ENCODE measurements around the gene ACTR3C.

ACTR3C gene

DNA sequence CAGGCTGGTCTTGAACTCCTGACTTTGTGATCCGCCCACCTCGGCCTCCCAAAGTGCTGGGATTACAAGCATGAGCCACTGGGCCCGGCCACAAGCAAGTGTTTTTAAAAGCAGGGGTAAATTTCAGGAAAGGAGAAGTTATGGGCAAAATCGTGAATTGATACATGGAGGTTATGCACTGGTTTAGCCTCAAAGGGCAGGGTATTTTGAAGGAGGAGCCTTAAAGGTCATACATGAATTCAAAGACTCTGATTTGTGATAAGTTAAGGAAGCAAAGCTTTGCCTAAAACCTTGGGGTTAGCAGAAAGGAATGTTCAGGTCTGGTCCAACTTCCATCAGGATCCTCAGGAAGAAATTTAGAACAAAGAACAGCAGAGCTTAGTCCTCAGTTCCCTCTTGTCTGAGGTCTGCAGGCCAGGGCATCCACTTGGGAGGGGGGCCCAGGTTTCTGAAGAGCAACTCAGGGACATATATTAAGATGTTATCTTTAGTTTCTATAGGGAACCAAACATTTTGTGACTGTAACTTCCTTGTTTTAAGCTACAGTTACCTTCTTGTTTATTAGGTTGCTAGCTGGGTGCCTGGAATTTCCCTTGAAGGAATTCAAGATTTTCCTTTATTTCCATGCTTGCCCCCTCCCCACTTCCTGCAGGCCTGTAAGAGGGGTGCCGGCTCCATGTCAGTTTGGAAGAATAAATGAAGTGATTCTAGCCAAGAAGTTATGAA lies 42.5 kb upstream of the ACTR3C start:
- Histone ChIP-seq H3K36me3 (ENCODE audit: control insufficient read depth, insufficient read depth, low read length, severe bottlenecking) (no peaks in the 10 kb centered on the region), H3K4me1 (ENCODE audit: control insufficient read depth, insufficient read depth, low read length) (peaks cover 17% of the 10 kb centered on the region), H3K9me3 (ENCODE audit: control insufficient read depth, low read length) (no peaks in the 10 kb centered on the region), H3K4me3 (ENCODE audit: low read length) (no peak overlapping the region), H3K9ac (ENCODE audit: low read length) (no peak overlapping the region), H3K27me3 (replicated peaks; ENCODE audit: control insufficient read depth, insufficient read depth, low read length) (no peaks in the 10 kb centered on the region)
- DNase-seq (ENCODE audit: low read depth), result no peak

DNA sequence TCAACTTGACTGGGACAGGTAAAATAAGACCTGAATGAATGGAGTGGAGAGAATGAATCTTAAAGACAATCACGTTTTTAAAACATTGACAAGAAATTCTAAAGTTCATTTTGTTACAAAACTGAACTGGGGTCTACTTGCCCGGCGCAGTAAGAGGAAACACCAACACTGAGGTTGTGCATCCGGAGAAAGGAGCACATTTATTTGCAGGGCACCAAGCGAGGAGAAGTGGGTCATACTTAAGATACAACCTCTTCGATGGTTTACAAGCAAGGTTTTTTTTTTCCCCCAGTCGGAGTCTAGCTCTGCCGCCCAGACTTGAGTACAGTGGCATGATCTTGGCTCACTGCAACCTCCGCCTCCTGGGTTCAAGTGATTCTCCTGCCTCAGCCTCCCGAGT lies 41.8 kb upstream of the ACTR3C start:
- no peak for DNase-seq (ENCODE audit: low read depth)
- no peaks in the 10 kb centered on the region for H3K36me3 ChIP-seq (ENCODE audit: control insufficient read depth, insufficient read depth, low read length, severe bottlenecking)
- peaks cover 10% of the 10 kb centered on the region for H3K4me1 ChIP-seq (ENCODE audit: control insufficient read depth, insufficient read depth, low read length)
- no peaks in the 10 kb centered on the region for H3K9me3 ChIP-seq (ENCODE audit: control insufficient read depth, low read length)
- H3K9ac ChIP-seq (ENCODE audit: low read length), result no peak overlapping the region
- no peaks in the 10 kb centered on the region for H3K27me3 ChIP-seq (replicated peaks; ENCODE audit: control insufficient read depth, insufficient read depth, low read length)
- H3K4me3 ChIP-seq (ENCODE audit: low read length), result no peak overlapping the region

DNA sequence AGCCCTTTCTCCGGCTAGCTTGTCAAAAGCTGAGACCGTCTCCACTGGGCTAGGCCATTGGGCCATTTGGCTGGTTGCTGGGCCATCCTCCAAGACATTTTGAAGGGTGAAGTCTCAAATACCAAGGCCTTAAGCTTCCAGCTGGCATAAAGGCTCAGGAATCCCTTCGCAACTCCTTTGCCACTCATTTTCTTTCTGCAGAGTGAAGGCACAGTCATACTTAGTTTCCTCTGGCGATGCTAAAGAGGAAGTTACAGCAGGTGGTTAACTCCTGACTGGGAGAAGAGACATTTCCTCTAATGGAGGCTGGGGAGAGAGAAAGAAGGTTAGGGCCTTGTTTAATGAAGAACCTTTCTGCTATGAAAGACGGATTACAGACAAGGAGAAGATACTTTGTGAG lies 40.5 kb upstream of the ACTR3C start:
- Histone ChIP-seq H3K9me3 (ENCODE audit: control insufficient read depth, low read length) (no peaks in the 10 kb centered on the region), H3K9ac (ENCODE audit: low read length) (no peak overlapping the region), H3K4me3 (ENCODE audit: low read length) (no peak overlapping the region), H3K36me3 (ENCODE audit: control insufficient read depth, insufficient read depth, low read length, severe bottlenecking) (no peaks in the 10 kb centered on the region), H3K4me1 (ENCODE audit: control insufficient read depth, insufficient read depth, low read length) (no peaks in the 10 kb centered on the region), H3K27me3 (replicated peaks; ENCODE audit: control insufficient read depth, insufficient read depth, low read length) (no peaks in the 10 kb centered on the region)
- DNase-seq (ENCODE audit: low read depth), result no peak

DNA sequence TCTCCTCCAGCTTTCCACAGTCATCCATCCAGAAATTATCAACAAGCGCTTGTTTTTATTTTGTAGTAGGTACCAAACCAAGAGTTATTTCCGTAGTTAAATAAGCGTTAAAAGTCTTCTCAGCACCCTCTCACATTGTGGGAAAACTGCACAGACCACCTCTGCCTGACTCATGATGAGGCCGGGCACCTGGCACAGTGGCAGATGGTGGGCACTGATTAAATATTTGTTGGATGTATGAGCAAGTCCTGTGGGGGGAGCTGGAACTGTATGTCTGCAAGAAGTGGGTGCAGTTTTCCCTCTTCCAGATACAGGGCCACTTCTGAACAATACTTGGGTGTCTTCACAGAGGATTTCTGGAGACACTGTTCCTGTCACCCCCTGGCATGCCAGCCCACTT lies 40.0 kb upstream of the ACTR3C start:
- H3K36me3 ChIP-seq (ENCODE audit: control insufficient read depth, insufficient read depth, low read length, severe bottlenecking), result no peaks in the 10 kb centered on the region
- H3K4me1 ChIP-seq (ENCODE audit: control insufficient read depth, insufficient read depth, low read length), result no peaks in the 10 kb centered on the region
- no peaks in the 10 kb centered on the region for H3K9me3 ChIP-seq (ENCODE audit: control insufficient read depth, low read length)
- DNase-seq (ENCODE audit: low read depth), result no peak
- H3K9ac ChIP-seq (ENCODE audit: low read length), result no peak overlapping the region
- no peak overlapping the region for H3K4me3 ChIP-seq (ENCODE audit: low read length)
- no peaks in the 10 kb centered on the region for H3K27me3 ChIP-seq (replicated peaks; ENCODE audit: control insufficient read depth, insufficient read depth, low read length)

DNA sequence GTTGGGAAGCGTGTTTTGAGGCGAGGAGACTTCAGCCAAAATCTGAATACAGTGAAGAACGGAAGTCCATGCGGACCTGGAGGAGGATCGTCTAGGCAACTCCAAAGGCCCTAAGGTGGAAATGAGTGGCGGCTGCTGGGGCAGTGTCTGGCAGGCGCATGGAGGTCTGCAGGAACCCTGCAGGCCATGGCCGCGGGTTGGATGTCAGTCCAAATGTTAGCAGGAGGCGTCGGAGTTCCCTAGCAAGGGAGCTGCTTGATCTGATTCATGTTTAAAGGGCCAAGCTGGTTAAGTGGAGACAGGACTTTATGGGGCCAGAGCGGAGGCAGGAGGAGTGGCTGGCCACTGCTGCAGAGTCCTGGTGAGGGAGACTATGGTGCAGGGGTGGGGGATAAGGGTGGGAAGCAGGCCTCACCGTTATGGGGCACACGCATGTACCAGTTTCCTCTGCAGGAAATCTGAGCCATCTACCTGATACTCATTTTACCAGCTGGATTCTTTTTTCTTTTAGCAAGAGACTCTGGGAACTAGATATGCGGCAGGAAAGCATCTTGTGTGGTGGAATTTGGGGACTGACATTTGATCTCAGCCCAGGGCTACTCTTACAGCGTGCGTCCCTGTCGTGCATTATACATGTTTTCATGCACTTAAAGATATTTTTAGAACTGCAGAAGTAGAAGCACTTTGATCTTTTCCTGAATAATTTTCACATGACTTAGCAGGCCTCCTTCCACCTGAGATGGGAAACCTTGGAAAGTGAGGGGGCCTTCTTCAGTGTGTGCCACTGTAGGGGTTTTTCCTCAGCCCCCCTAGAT lies 38.7 kb upstream of the ACTR3C start:
- Histone ChIP-seq H3K36me3 (ENCODE audit: control insufficient read depth, insufficient read depth, low read length, severe bottlenecking) (no peaks in the 10 kb centered on the region), H3K9me3 (ENCODE audit: control insufficient read depth, low read length) (no peaks in the 10 kb centered on the region), H3K4me3 (ENCODE audit: low read length) (no peak overlapping the region), H3K27me3 (replicated peaks; ENCODE audit: control insufficient read depth, insufficient read depth, low read length) (no peaks in the 10 kb centered on the region), H3K9ac (ENCODE audit: low read length) (no peak overlapping the region), H3K4me1 (ENCODE audit: control insufficient read depth, insufficient read depth, low read length) (peaks cover 10% of the 10 kb centered on the region)
- DNase-seq (ENCODE audit: low read depth), result no peak

DNA sequence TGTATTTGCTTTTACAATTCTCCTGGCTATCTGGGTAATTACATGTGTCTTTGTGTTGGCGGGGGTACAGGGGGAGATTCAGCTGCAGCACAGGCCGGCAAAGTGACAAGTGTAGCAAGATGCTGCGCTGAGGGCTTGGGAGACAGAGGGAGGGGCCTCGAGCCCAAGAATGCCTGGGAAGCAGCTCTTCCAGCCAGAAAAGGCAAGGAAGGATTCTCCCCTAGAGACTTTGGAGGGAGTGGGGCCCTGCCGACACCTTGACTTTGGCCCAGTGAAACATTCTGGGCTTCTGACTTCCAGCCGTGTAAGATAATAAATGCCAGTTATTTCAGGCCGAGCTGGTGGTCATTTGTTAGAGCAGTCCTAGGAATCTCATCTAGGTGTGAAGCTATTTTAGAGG lies 38.1 kb upstream of the ACTR3C start:
- no peak for DNase-seq (ENCODE audit: low read depth)
- peaks cover 10% of the 10 kb centered on the region for H3K4me1 ChIP-seq (ENCODE audit: control insufficient read depth, insufficient read depth, low read length)

DNA sequence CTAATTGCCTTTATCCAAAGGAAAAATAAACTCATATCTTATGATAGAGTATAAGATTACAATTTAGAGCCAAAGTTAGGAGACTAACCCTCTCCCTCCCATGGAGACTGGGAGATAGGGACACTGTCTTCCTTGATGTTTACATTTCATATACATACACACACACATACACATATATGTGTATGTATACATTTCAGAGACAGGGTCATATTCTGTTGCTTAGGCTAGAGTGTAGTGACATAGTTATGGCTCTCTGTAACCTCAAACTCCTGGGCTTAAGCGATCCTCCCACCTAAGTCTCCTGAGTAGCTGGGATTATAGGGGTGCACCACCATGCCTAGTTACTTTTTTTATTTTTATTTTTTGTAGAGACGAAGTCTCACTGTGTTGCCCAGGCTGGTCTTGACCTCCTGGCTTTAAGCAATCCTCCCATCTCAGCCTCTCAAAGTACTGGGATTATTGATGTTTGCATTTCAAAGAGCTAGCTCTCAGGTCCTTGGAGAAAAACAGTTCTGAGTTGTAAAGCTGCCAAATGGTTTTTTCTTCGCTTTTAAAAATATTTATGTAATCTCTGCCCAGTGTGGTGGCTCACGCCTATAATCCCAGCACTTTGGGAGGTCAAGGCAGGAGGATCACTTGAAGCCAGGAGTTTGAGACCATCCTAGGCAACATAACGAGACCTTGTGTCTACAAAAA lies 37.2 kb upstream of the ACTR3C start:
- no peaks in the 10 kb centered on the region for H3K27me3 ChIP-seq (replicated peaks; ENCODE audit: control insufficient read depth, insufficient read depth, low read length)
- H3K4me1 ChIP-seq (ENCODE audit: control insufficient read depth, insufficient read depth, low read length), result peaks cover 10% of the 10 kb centered on the region
- no peaks in the 10 kb centered on the region for H3K36me3 ChIP-seq (ENCODE audit: control insufficient read depth, insufficient read depth, low read length, severe bottlenecking)
- H3K4me3 ChIP-seq (ENCODE audit: low read length), result no peak overlapping the region
- no peaks in the 10 kb centered on the region for H3K9me3 ChIP-seq (ENCODE audit: control insufficient read depth, low read length)
- DNase-seq (ENCODE audit: low read depth), result no peak
- no peak overlapping the region for H3K9ac ChIP-seq (ENCODE audit: low read length)

More for the DNA sequence above, 38.1 kb upstream of the ACTR3C start:
- H3K27me3 ChIP-seq (replicated peaks; ENCODE audit: control insufficient read depth, insufficient read depth, low read length), result no peaks in the 10 kb centered on the region
- no peak overlapping the region for H3K9ac ChIP-seq (ENCODE audit: low read length)
- no peaks in the 10 kb centered on the region for H3K9me3 ChIP-seq (ENCODE audit: control insufficient read depth, low read length)
- H3K36me3 ChIP-seq (ENCODE audit: control insufficient read depth, insufficient read depth, low read length, severe bottlenecking), result no peaks in the 10 kb centered on the region
- H3K4me3 ChIP-seq (ENCODE audit: low read length), result no peak overlapping the region

DNA sequence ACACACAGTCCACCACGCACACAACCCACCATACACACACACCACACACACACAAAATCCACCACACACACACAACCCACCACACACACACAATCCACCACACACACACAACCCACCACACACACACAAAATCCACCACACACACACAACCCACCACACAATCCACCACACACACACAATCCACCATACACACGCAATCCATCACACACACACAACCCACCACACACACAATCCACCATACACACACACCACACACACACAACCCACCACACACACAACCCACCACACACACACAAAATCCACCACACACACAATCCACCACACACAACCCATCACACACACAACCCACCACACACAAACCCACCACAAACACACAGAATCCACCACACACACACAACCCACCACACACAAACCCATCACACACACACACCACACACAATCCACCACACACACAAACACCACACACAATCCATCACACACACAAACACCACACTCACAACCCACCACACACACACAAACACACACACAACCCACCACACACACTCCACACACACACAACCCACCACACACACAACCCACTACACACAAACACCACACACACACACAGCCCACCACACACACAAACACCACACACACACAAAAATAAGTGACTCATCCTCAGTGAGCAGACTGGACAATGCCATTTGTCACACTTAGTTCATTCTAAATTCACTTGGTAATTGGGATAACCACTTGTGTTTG lies 36.4 kb upstream of the ACTR3C start:
- Histone ChIP-seq H3K27me3 (replicated peaks; ENCODE audit: control insufficient read depth, insufficient read depth, low read length) (no peaks in the 10 kb centered on the region), H3K9me3 (ENCODE audit: control insufficient read depth, low read length) (no peaks in the 10 kb centered on the region), H3K9ac (ENCODE audit: low read length) (no peak overlapping the region), H3K4me1 (ENCODE audit: control insufficient read depth, insufficient read depth, low read length) (peaks cover 10% of the 10 kb centered on the region), H3K36me3 (ENCODE audit: control insufficient read depth, insufficient read depth, low read length, severe bottlenecking) (no peaks in the 10 kb centered on the region), H3K4me3 (ENCODE audit: low read length) (no peak overlapping the region)
- no peak for DNase-seq (ENCODE audit: low read depth)

DNA sequence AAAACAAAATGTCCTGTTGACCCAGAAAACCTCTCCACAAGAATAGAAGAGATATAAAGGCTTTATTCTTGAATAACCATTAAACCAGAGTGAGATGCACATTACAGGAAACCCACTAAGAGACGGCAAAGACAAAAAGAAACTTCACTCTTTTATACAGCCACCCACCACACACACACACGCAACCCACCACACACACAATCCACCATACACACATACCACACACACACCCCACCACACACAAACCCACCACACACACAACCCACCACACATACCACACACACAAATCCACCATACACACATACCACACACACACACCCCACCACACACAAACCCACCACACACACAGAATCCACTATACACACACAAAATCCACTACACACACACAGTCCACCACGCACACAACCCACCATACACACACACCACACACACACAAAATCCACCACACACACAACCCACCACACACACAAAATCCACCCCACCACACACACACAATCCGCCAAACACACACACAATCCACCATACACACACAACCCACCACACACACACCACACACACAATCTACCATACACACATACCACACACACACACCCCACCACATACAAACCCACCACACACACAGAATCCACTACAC lies 35.8 kb upstream of the ACTR3C start:
- Histone ChIP-seq H3K27me3 (replicated peaks; ENCODE audit: control insufficient read depth, insufficient read depth, low read length) (no peaks in the 10 kb centered on the region), H3K9me3 (ENCODE audit: control insufficient read depth, low read length) (no peaks in the 10 kb centered on the region), H3K9ac (ENCODE audit: low read length) (no peak overlapping the region), H3K36me3 (ENCODE audit: control insufficient read depth, insufficient read depth, low read length, severe bottlenecking) (no peaks in the 10 kb centered on the region), H3K4me3 (ENCODE audit: low read length) (no peak overlapping the region), H3K4me1 (ENCODE audit: control insufficient read depth, insufficient read depth, low read length) (peaks cover 10% of the 10 kb centered on the region)
- DNase-seq (ENCODE audit: low read depth), result no peak

DNA sequence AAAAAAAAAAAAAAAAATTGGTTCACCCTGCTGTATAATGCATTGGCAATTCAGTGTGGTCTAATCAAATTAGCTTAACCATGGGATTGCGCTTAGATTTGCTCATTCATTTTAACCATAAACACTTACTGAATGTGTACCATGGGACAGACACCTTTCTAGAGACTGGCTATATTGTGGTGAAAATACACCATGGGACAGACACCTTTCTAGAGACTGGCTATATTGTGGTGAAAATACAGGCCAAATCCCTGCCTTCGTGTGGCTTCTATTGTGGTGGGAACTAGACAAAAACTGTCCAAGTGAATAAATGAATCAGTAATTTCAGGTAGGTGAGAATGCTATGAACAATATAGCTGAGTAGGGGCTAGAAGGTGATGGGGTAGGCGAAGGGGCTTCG lies 35.1 kb upstream of the ACTR3C start:
- peaks cover 10% of the 10 kb centered on the region for H3K4me1 ChIP-seq (ENCODE audit: control insufficient read depth, insufficient read depth, low read length)
- H3K9ac ChIP-seq (ENCODE audit: low read length), result no peak overlapping the region
- no peaks in the 10 kb centered on the region for H3K27me3 ChIP-seq (replicated peaks; ENCODE audit: control insufficient read depth, insufficient read depth, low read length)
- no peak for DNase-seq (ENCODE audit: low read depth)
- H3K9me3 ChIP-seq (ENCODE audit: control insufficient read depth, low read length), result no peaks in the 10 kb centered on the region
- no peak overlapping the region for H3K4me3 ChIP-seq (ENCODE audit: low read length)
- H3K36me3 ChIP-seq (ENCODE audit: control insufficient read depth, insufficient read depth, low read length, severe bottlenecking), result no peaks in the 10 kb centered on the region
